GM12878 (cell line): Measurements from ENCODE around the gene RCAN2. TPM values are rescaled to one million over a fixed set of nuclear protein-coding genes. Genes with fewer than 3 reads are reported as not detected.

Experiments
- ATAC-seq: fragments of 200-7000 bp; cut with Tn5 transposase; 3 replicates; pipeline ENCODE4 v1.9.1; 2020; ENCODE audit warnings: mild to moderate bottlenecking, moderate library complexity
- BruUV-seq: library from RNA; stranded (reverse); fragments of 400-500 nt; replicated peaks from 2 replicates; lab custom pipeline; 2021; lab: Mats Ljungman, UMichigan
- CTCF ChIA-PET: fragments of 300-600 bp; sonication (Branson Sonifier 250); formaldehyde crosslinking; extraction: SDS; loops from one replicate; lab custom pipeline; 2021; ENCODE audit warnings: inconsistent platforms; lab: Yijun Ruan, JAX
- POLR2A ChIA-PET: fragments of 350-600 bp; formaldehyde crosslinking; extraction: SDS; loops from one replicate; lab custom pipeline; 2021; ENCODE audit warnings: inconsistent platforms; lab: Charles Lee
- RAD21 ChIA-PET: fragments of 300-600 bp; sonication (Branson Sonifier 250); formaldehyde crosslinking; loops from one replicate; lab custom pipeline; 2023; ENCODE audit warnings: antibody characterized with exemption; ENCODE audit not compliant: unreplicated experiment; lab: Charles Lee
- SMC1A ChIA-PET: fragments of 300-600 bp; sonication (Branson Sonifier 250); formaldehyde crosslinking; loops from one replicate; lab custom pipeline; 2023; ENCODE audit not compliant: unreplicated experiment, uncharacterized antibody; lab: Charles Lee
- DNase-seq: peaks from one replicate; pipeline ENCODE4 v3.0.0-alpha.2; 2011; ENCODE audit warnings: low read depth, low spot score
- FAIRE-seq: peaks from 3 replicates; lab custom pipeline; 2011; peaks lifted over from hg19 to GRCh38; lab: Jason Lieb, UNC
- H2AFZ ChIP-seq: 2 replicates; pipeline ENCODE4 v1.6.0; 2011; ENCODE audit warnings: low read depth, low read length, control low read depth; ENCODE audit not compliant: control insufficient read depth
- H3K27ac ChIP-seq: 2 replicates; pipeline ENCODE4 v1.5.1; 2011; ENCODE audit warnings: control low read depth; ENCODE audit not compliant: control insufficient read depth, insufficient read depth
- H3K27me3 ChIP-seq, 2 experiments: replicated peaks in 1 of 2; 2 replicates each; pipeline versions ENCODE4 v1.6.0 to v1.6.1; 2011; ENCODE audit warnings: low read length in 1 of 2; ENCODE audit not compliant: control insufficient read depth in 2 of 2, insufficient read depth in 2 of 2
- H3K36me3 ChIP-seq, 2 experiments: 2 replicates each; pipeline ENCODE4 v1.5.1; 2011; ENCODE audit warnings: low read length in 1 of 2; ENCODE audit not compliant: control insufficient read depth in 2 of 2, insufficient read depth in 2 of 2
- H3K4me1 ChIP-seq: 2 replicates; pipeline ENCODE4 v1.6.1; 2011; ENCODE audit warnings: mild to moderate bottlenecking, low read length, moderate library complexity, mixed read lengths; ENCODE audit not compliant: control insufficient read depth, insufficient read depth
- H3K4me2 ChIP-seq: 2 replicates; pipeline ENCODE4 v1.6.0; 2011; ENCODE audit warnings: control low read depth; ENCODE audit not compliant: control insufficient read depth, insufficient read depth
- H3K4me3 ChIP-seq: fragments of 200-600 bp; sonication (generic); 2 replicates; pipeline ENCODE4 v1.5.1; 2016
- H3K79me2 ChIP-seq: 2 replicates; pipeline ENCODE4 v1.6.0; 2011; ENCODE audit warnings: low read length; ENCODE audit not compliant: control insufficient read depth, insufficient read depth
- H3K9ac ChIP-seq: 2 replicates; pipeline ENCODE4 v1.8.0; 2011; ENCODE audit warnings: low read length, control low read depth, mixed read lengths; ENCODE audit not compliant: control insufficient read depth, insufficient read depth
- H3K9me3 ChIP-seq: replicated peaks from 3 replicates; pipeline ENCODE4 v1.5.1; 2011; ENCODE audit warnings: mild to moderate bottlenecking, low read length; ENCODE audit not compliant: control insufficient read depth, insufficient read depth
- H4K20me1 ChIP-seq: 2 replicates; pipeline ENCODE4 v1.6.0; 2011; ENCODE audit not compliant: control insufficient read depth, insufficient read depth
- ELK1 ChIP-seq: IDR thresholded peaks from 2 replicates; pipeline ENCODE4 v1.6.1; 2012; ENCODE audit warnings: low read depth, low read length, improper control_type of control experiment
- ESRRA ChIP-seq: IDR thresholded peaks from 2 replicates; pipeline ENCODE4 v1.6.1; 2012; ENCODE audit warnings: mild to moderate bottlenecking, low read length, improper control_type of control experiment
- EZH2 ChIP-seq: IDR thresholded peaks from 2 replicates; pipeline ENCODE4 v1.6.1; 2012; ENCODE audit warnings: low read depth, mild to moderate bottlenecking, control low read depth, inconsistent platforms, low read length, borderline replicate concordance; ENCODE audit not compliant: control insufficient read depth
- MXI1 ChIP-seq: fragments of 150-350 bp; IDR thresholded peaks from 2 replicates; pipeline ENCODE4 v1.6.1; 2011; ENCODE audit warnings: low read depth, mild to moderate bottlenecking, inconsistent platforms, low read length, improper control_type of control experiment
- PRDM15 ChIP-seq: fragments of 450-650 bp; formaldehyde crosslinking; IDR thresholded peaks from 2 replicates; pipeline ENCODE4 v1.4.0; 2020; ENCODE audit warnings: mild to moderate bottlenecking, moderate library complexity
- SIN3A ChIP-seq: IDR thresholded peaks from 2 replicates; pipeline ENCODE4 v1.6.1; 2012; ENCODE audit warnings: low read depth, low read length, improper control_type of control experiment
- SPI1 ChIP-seq: IDR thresholded peaks from 2 replicates; pipeline ENCODE4 v1.6.1; 2011; ENCODE audit warnings: low read depth, mild to moderate bottlenecking, low read length, moderate library complexity, borderline replicate concordance; ENCODE audit not compliant: insufficient read depth
- STAT1 ChIP-seq: fragments of 450-650 bp; conservative IDR thresholded peaks from 2 replicates; pipeline ENCODE4 v1.6.1; 2014; ENCODE audit warnings: antibody characterized with exemption, mild to moderate bottlenecking
- YY1 ChIP-seq: IDR thresholded peaks from 2 replicates; pipeline ENCODE4 v1.6.1; 2011; ENCODE audit warnings: low read depth, mild to moderate bottlenecking, low read length
- WGBS: methylation state at CpG from one replicate; pipeline ENCODE4 v1.1.6; 2016; ENCODE audit warnings: low lambda C conversion rate; ENCODE audit not compliant: insufficient replicate concordance, insufficient coverage; ENCODE audit errors: missing lambda C conversion rate; 5-methylcytosine and 5-hydroxymethylcytosine counted together
- in situ Hi-C: fragments of 300-500 bp; cut with MboI; formaldehyde crosslinking; loops from 9 replicates; pipeline ENCODE4 v1.14.3; 2018; ENCODE audit warnings: mixed read lengths
- intact Hi-C: fragments of 100-400 bp; cut with micrococcal nuclease; formaldehyde crosslinking; loops from one replicate; pipeline ENCODE4 v1.14.2; 2022; ENCODE audit not compliant: unreplicated experiment
- polyA plus RNA-seq, 11 experiments: library from polyadenylated mRNA; depleted of rRNA in 4 of 11; unstranded in 6 of 11; stranded (reverse) in 5 of 11; fragments of >200 nt; fragmentation: Nextera tagmentation in 4 of 11; fragmentation: Illumina TruSeq in 1 of 11; extraction: Ambion mirVana in 4 of 11; extraction: Trizol in 1 of 11; gene quantifications; 1 replicate in 1 of 11; 2 replicates in 10 of 11; pipeline versions ENCODE4 v1.2.1 to v1.2.3, GENCODE V29; 2011 to 2016; ENCODE audit warnings: inconsistent platforms in 2 of 11, missing spikeins in 2 of 11, low read depth in 1 of 11
- total RNA-seq, 4 experiments: library from RNA; depleted of rRNA in 3 of 4; stranded (reverse); fragments of >200 nt in 3 of 4; fragmentation: Illumina TruSeq in 1 of 4; extraction: Trizol in 1 of 4; gene quantifications; 2 replicates each; pipeline versions ENCODE4 v1.2.1 to v1.2.3, GENCODE V29; 2013 to 2021
- TF ChIP-seq, protein P1 (sequence below): fragments of 450-650 bp; IDR thresholded peaks from 2 replicates; pipeline ENCODE4 v1.6.1; 2017; ENCODE audit warnings: mild to moderate bottlenecking, moderate library complexity

Gene RCAN2
- total and polyA plus RNA-seq, 10 of the 15 experiments (the other 5 are each of a cell fraction or from before 2014, with no cell fraction given): 0.06 TPM; not detected in 9

DNA sequence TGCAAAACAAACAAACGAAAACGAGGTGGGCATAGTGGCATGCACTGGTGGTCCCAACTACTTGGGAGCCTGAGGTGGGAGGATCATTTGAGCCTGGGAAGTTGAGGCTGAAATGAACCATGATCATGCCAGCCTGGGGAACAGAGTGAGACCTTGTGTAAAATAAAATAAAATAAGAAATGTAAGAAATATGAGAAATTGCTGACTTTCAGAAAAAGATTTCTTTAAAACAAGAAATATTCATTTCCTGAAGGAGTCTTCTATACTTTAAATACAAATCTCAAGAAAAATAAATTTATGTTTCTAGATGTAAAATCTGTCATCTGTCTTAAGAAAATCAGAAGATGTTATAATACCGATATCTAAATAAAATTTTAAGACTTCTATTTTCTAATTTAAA lies 223.7 kb downstream of the RCAN2 start:
- 2% methylated on average over 3 of the region's 3 CpGs for WGBS
- in situ Hi-C loops: no loop called here

More for the DNA sequence above, 223.7 kb downstream of the RCAN2 start:
- Histone ChIP-seq H3K27me3 (no peaks in the 10 kb centered on the region; a peak in 1 of 4 replicates), H3K9me3 (no peaks in the 10 kb centered on the region), H3K9ac (no peak overlapping the region), H3K36me3 (no peaks in the 10 kb centered on the region), H3K4me3 (no peak overlapping the region), H3K4me2 (no peak overlapping the region), H2AFZ (no peak overlapping the region), H4K20me1 (no peaks in the 10 kb centered on the region), H3K27ac (no peak overlapping the region), H3K4me1 (no peaks in the 10 kb centered on the region), H3K79me2 (no peaks in the 10 kb centered on the region)
- RAD21 ChIA-PET: no interaction called here
- TF ChIP-seq ELK1 (no peak), EZH2 (no peak), MXI1 (no peak), PRDM15 (CRISPR knock-in tag) (no peak), STAT1 (no peak), SPI1 (no peak), SIN3A (no peak), YY1 (no peak), ESRRA (no peak)
- TF ChIP-seq, protein P1, sequence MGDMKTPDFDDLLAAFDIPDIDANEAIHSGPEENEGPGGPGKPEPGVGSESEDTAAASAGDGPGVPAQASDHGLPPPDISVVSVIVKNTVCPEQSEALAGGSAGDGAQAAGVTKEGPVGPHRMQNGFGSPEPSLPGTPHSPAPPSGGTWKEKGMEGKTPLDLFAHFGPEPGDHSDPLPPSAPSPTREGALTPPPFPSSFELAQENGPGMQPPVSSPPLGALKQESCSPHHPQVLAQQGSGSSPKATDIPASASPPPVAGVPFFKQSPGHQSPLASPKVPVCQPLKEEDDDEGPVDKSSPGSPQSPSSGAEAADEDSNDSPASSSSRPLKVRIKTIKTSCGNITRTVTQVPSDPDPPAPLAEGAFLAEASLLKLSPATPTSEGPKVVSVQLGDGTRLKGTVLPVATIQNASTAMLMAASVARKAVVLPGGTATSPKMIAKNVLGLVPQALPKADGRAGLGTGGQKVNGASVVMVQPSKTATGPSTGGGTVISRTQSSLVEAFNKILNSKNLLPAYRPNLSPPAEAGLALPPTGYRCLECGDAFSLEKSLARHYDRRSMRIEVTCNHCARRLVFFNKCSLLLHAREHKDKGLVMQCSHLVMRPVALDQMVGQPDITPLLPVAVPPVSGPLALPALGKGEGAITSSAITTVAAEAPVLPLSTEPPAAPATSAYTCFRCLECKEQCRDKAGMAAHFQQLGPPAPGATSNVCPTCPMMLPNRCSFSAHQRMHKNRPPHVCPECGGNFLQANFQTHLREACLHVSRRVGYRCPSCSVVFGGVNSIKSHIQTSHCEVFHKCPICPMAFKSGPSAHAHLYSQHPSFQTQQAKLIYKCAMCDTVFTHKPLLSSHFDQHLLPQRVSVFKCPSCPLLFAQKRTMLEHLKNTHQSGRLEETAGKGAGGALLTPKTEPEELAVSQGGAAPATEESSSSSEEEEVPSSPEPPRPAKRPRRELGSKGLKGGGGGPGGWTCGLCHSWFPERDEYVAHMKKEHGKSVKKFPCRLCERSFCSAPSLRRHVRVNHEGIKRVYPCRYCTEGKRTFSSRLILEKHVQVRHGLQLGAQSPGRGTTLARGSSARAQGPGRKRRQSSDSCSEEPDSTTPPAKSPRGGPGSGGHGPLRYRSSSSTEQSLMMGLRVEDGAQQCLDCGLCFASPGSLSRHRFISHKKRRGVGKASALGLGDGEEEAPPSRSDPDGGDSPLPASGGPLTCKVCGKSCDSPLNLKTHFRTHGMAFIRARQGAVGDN: no peak
- no peak for ATAC-seq
- intact Hi-C loops: no loop called here
- CTCF ChIA-PET: no interaction called here
- FAIRE-seq: no peak
- POLR2A ChIA-PET: no interaction called here
- DNase-seq: no peak
- SMC1A ChIA-PET: no interaction called here
- BruUV-seq: no TSS peak
